ENCODE results near the gene TRIB2. TPM values are rescaled to one million over a fixed set of nuclear protein-coding genes. Genes with fewer than 3 reads are reported as not detected.

The TRIB2 gene
- polyA plus RNA-seq, 1 of the 3 experiments (the other 2 are of a cell fraction), result 27.5 TPM

DNA sequence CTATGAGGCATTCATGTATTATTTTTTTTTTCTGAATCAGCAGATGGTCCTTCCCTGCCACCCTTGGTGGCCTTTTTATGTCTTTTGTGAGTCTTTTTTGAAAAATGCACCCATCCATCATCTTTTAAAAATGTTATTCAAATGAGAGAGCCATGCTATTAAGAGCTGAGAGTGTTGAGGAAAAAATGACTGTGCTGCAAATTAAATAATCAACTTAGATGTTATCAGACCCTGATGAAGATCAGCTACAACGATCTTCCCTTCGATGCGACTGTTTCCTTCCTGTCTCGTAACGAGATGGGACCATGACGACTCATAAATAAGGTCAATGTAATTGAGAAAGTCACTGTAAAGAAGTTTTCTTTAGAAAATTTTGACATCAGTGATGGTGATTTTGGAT, 44.4 kb downstream of the TRIB2 start:
- ChIA-PET POLR2A (interaction anchor here (1.1 kb wide), 1 partner anchor 15 kb away, joined by 3 read pairs; no protein-coding TSS in a partner anchor), CTCF (interaction anchor here (0.9 to 1.6 kb wide), 3 partner anchors 32 to 976 kb away, joined by 4 to 5 read pairs (median 4); no protein-coding TSS in a partner anchor)
- TF ChIP-seq, protein P1, sequence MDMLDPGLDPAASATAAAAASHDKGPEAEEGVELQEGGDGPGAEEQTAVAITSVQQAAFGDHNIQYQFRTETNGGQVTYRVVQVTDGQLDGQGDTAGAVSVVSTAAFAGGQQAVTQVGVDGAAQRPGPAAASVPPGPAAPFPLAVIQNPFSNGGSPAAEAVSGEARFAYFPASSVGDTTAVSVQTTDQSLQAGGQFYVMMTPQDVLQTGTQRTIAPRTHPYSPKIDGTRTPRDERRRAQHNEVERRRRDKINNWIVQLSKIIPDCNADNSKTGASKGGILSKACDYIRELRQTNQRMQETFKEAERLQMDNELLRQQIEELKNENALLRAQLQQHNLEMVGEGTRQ (IDR thresholded peaks at IDR 0.05; ENCODE audit: borderline replicate concordance, low read depth, low read length), result no peak
- TF ChIP-seq YY1 (IDR thresholded peaks at IDR 0.05; ENCODE audit: low read depth) (no peak), RXRA (IDR thresholded peaks at IDR 0.05; ENCODE audit: borderline replicate concordance, low read depth) (no peak), JUND (IDR thresholded peaks at IDR 0.05) (no peak), MXI1 (IDR thresholded peaks at IDR 0.05; ENCODE audit: low read depth, low read length) (no peak), FOSL2 (IDR thresholded peaks at IDR 0.05; ENCODE audit: borderline replicate concordance, low read depth) (no peak), TCF12 (IDR thresholded peaks at IDR 0.05) (no peak)
- TF ChIP-seq, protein P2, sequence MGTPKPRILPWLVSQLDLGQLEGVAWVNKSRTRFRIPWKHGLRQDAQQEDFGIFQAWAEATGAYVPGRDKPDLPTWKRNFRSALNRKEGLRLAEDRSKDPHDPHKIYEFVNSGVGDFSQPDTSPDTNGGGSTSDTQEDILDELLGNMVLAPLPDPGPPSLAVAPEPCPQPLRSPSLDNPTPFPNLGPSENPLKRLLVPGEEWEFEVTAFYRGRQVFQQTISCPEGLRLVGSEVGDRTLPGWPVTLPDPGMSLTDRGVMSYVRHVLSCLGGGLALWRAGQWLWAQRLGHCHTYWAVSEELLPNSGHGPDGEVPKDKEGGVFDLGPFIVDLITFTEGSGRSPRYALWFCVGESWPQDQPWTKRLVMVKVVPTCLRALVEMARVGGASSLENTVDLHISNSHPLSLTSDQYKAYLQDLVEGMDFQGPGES (IDR thresholded peaks at IDR 0.05; ENCODE audit: low read depth, low read length), result no peak
- no peak for DNase-seq
- H3K4me1 ChIP-seq (ENCODE audit: control insufficient read depth in 1 of 2, insufficient read depth in 2 of 2, low read depth in 1 of 2, low read length in 1 of 2), result peaks cover 0 to 29% of the 10 kb centered on the region in 2 experiments; a peak in 2 of 4 replicates
- H3K36me3 ChIP-seq (replicated peaks in 1 of 2; ENCODE audit: control insufficient read depth in 1 of 2, insufficient read depth in 2 of 2, low read length in 1 of 2), result no peaks in the 10 kb centered on the region
- H4K20me1 ChIP-seq (ENCODE audit: insufficient read depth), result no peaks in the 10 kb centered on the region
- H3K27me3 ChIP-seq (ENCODE audit: insufficient read depth), result no peaks in the 10 kb centered on the region
- no peaks in the 10 kb centered on the region for H3F3A ChIP-seq (replicated peaks; ENCODE audit: insufficient read depth)
- H3K9me3 ChIP-seq, result no peaks in the 10 kb centered on the region
- no peaks in the 10 kb centered on the region for H3K79me2 ChIP-seq (ENCODE audit: insufficient read depth)
- H2AFZ ChIP-seq (ENCODE audit: low read depth), result 0 out of 2 replicates have a peak overlapping the region, but pooled peaks have one; percentile 6
- H3K4me2 ChIP-seq, result no peak overlapping the region
- no peak overlapping the region for H3K27ac ChIP-seq (ENCODE audit: low read depth in 2 of 2, low read length in 1 of 2)
- H3K9me2 ChIP-seq, result no peaks in the 10 kb centered on the region
- 37% methylated on average over 6 of the region's 6 CpGs for WGBS (ENCODE audit: low lambda C conversion rate)
- H3K9ac ChIP-seq, result no peak overlapping the region
- no peak overlapping the region for H3K4me3 ChIP-seq (ENCODE audit: low read depth in 2 of 2, low read length in 1 of 2)

DNA sequence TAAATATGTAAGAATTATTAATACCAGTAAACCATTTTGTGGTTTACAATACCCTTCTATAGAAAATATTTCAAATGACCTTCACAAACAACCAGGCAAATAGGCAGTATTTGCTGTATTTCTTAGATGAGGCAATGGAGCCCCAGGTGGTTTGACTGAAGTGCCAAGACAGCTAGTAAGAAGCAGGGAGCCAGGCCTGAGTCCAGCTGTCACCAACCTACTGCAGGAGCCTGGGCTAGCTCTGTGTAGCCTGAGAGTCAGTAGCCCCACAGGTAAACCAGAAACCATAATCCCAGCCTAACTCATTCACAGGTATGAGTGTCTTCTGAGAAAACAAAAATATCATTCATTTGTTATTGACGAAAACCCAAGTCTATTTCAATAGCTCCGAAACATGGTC, 45.6 kb downstream of the TRIB2 start:
- CTCF ChIA-PET, result no interaction called here

More for the DNA sequence above, 45.6 kb downstream of the TRIB2 start:
- TF ChIP-seq, protein P3, sequence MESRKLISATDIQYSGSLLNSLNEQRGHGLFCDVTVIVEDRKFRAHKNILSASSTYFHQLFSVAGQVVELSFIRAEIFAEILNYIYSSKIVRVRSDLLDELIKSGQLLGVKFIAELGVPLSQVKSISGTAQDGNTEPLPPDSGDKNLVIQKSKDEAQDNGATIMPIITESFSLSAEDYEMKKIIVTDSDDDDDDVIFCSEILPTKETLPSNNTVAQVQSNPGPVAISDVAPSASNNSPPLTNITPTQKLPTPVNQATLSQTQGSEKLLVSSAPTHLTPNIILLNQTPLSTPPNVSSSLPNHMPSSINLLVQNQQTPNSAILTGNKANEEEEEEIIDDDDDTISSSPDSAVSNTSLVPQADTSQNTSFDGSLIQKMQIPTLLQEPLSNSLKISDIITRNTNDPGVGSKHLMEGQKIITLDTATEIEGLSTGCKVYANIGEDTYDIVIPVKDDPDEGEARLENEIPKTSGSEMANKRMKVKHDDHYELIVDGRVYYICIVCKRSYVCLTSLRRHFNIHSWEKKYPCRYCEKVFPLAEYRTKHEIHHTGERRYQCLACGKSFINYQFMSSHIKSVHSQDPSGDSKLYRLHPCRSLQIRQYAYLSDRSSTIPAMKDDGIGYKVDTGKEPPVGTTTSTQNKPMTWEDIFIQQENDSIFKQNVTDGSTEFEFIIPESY (IDR thresholded peaks at IDR 0.05; ENCODE audit: borderline replicate concordance, low read depth), result no peak
- TF ChIP-seq YY1 (IDR thresholded peaks at IDR 0.05; ENCODE audit: low read depth) (no peak), RFX5 (IDR thresholded peaks at IDR 0.05; ENCODE audit: low read length) (no peak)
- TF ChIP-seq, protein P1 (IDR thresholded peaks at IDR 0.05; ENCODE audit: borderline replicate concordance, low read depth, low read length), result no peak
- Histone ChIP-seq H3K4me1 (ENCODE audit: control insufficient read depth in 1 of 2, insufficient read depth in 2 of 2, low read depth in 1 of 2, low read length in 1 of 2) (peaks cover 0 to 38% of the 10 kb centered on the region in 2 experiments; a peak in 2 of 4 replicates), H2AFZ (ENCODE audit: low read depth) (no peak overlapping the region), H3K36me3 (replicated peaks in 1 of 2; ENCODE audit: control insufficient read depth in 1 of 2, insufficient read depth in 2 of 2, low read length in 1 of 2) (no peaks in the 10 kb centered on the region), H3K4me2 (no peak overlapping the region), H3F3A (replicated peaks; ENCODE audit: insufficient read depth) (no peaks in the 10 kb centered on the region), H3K4me3 (ENCODE audit: low read depth in 2 of 2, low read length in 1 of 2) (no peak overlapping the region), H3K79me2 (ENCODE audit: insufficient read depth) (no peaks in the 10 kb centered on the region), H3K27me3 (ENCODE audit: insufficient read depth) (no peaks in the 10 kb centered on the region), H3K9ac (no peak overlapping the region), H3K9me2 (no peaks in the 10 kb centered on the region), H3K27ac (ENCODE audit: low read depth in 2 of 2, low read length in 1 of 2) (no peak overlapping the region), H3K9me3 (no peaks in the 10 kb centered on the region), H4K20me1 (ENCODE audit: insufficient read depth) (no peaks in the 10 kb centered on the region)
- POLR2A ChIA-PET, result no interaction called here
- DNase-seq, result no peak
- 92% methylated on average over 2 of the region's 2 CpGs for WGBS (ENCODE audit: low lambda C conversion rate)
